A549 treated with CORT108297 at 1 μM for 4 hours (cell line): Measurements from ENCODE around the gene PARP8. TPM values are rescaled to one million over a fixed set of nuclear protein-coding genes. Genes with fewer than 3 reads are reported as not detected.

ENCODE experiments used
- total RNA-seq: library from RNA; stranded (reverse); fragments of 200-300 nt; extraction: Qiagen RNA extraction; gene quantifications from 5 replicates; pipeline ENCODE4 v1.2.3, GENCODE V29; 2022

PARP8 gene, protein sequence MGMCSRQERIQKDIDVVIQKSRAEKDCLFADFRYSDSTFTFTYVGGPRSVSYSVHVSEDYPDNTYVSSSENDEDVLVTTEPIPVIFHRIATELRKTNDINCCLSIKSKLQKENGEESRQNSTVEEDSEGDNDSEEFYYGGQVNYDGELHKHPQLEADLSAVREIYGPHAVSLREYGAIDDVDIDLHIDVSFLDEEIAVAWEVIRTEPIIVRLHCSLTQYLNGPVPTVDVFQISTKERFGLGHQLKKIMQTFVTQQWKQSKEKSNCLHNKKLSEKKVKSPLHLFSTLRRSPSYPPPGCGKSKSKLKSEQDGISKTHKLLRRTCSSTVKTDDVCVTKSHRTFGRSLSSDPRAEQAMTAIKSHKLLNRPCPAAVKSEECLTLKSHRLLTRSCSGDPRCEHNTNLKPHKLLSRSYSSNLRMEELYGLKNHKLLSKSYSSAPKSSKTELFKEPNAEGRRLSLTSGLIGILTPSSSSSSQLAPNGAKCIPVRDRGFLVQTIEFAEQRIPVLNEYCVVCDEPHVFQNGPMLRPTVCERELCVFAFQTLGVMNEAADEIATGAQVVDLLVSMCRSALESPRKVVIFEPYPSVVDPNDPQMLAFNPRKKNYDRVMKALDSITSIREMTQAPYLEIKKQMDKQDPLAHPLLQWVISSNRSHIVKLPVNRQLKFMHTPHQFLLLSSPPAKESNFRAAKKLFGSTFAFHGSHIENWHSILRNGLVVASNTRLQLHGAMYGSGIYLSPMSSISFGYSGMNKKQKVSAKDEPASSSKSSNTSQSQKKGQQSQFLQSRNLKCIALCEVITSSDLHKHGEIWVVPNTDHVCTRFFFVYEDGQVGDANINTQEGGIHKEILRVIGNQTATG
- 0.13 to 0.27 TPM (median 0.14 TPM) in 5 replicates for total RNA-seq

DNA sequence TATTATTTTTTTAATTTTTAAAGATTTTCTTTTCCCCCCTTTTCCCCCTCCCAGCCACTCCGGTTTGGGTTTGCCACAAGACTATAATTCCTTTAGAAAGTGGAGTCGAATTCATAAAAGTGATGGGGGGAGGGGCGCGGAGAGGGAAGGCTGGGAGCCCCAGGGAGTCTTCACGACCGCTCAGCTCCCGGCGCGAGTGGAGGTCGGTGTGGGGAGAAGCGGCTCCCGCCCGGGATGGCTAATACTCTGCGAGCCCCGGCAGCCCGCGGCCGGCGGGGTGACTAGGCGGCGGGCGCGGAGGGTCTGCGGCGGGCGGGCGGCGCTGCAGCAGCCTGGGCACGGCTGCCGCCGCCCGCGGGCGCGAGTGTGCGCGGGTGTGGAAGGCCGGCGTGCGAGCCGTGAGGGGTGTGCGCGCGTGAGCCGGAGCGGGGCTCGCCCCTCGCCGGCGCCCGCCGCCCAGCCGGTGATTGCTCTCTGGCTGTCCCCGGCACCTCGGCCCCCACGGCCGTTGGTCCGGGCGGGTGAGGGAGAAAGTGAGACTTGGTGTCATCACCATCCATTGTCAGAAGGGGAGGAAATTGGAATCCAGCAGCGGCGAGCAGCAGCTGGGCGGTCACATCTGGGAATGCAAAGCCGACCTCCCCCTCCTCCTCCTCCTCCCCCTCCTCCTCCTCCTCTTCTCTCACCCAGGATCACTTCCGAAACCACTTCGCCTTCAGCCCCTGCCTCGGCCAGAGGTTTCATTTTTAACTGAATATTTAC lies at the start of gene PARP8:
Gene PARP8 (plus strand): TSS at position 377 of the 762 bp plus-strand sequence. CDS start 459 bp downstream, outside the sequence.

Other genes with a start within 250 kb of the PARP8 start
- 4.6 to 6.5 TPM (median 5.7 TPM) in 5 replicates for gene EMB, start 225.3 kb upstream of the PARP8 start, total RNA-seq